SJCRH30 (cell line): ENCODE results near the gene PLAAT2. TPM values are rescaled to one million over a fixed set of nuclear protein-coding genes. Genes with fewer than 3 reads are reported as not detected.

Experiments used
- DNase-seq, 2 experiments: peaks; one replicate each; pipeline ENCODE4 v3.0.0-alpha.2; 2015 to 2020
- H3K27ac ChIP-seq: fragments of 250-450 bp; sonication (Bioruptor Pico); 2 replicates; pipeline ENCODE4 v1.5.1; 2020; ENCODE audit warnings: mild to moderate bottlenecking, moderate library complexity
- H3K27me3 ChIP-seq: fragments of 250-450 bp; sonication (Bioruptor Pico); 2 replicates; pipeline ENCODE4 v1.5.1; 2020; ENCODE audit warnings: mild to moderate bottlenecking, moderate library complexity
- H3K36me3 ChIP-seq: fragments of 250-450 bp; sonication (Bioruptor Pico); 2 replicates; pipeline ENCODE4 v1.5.1; 2020; ENCODE audit warnings: mild to moderate bottlenecking, moderate library complexity
- H3K4me1 ChIP-seq: fragments of 250-450 bp; sonication (Bioruptor Pico); 2 replicates; pipeline ENCODE4 v1.5.1; 2020; ENCODE audit warnings: mild to moderate bottlenecking, moderate library complexity
- H3K4me3 ChIP-seq: fragments of 250-450 bp; sonication (Bioruptor Pico); 2 replicates; pipeline ENCODE4 v1.5.1; 2020; ENCODE audit warnings: mild to moderate bottlenecking, moderate library complexity
- H3K9me3 ChIP-seq: fragments of 250-450 bp; sonication (Bioruptor Pico); replicated peaks from 2 replicates; pipeline ENCODE4 v1.5.1; 2020; ENCODE audit warnings: mild to moderate bottlenecking, moderate library complexity
- total RNA-seq: library from RNA; depleted of rRNA; stranded (reverse); fragments of >200 nt; shearing (Covaris generic); gene quantifications from 2 replicates; pipeline ENCODE4 v1.2.3, GENCODE V29; 2014

PLAAT2 gene
- total RNA-seq, 1 experiment from 2014 or later: not detected

DNA sequence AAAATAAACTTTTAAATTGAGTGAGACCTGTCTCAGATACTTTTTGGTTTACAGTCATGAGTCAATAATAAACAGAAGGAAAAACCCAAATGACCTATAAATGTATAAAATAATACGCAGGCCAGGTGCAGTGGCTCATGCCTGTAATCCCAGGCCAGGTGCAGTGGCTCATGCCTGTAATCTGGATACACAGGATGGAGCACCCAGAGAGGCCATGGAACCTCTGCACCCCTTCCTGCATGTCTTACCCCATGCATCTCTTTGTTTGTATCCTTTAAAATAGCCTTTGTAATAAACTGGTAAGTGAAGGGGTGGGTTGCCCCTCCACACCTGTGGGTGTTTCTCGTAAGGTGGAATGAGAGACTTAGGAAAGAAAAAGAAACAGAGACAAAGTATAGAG, 35.5 kb downstream of the PLAAT2 start:
- Histone ChIP-seq H3K27me3 (no peaks in the 10 kb centered on the region), H3K4me1 (peaks cover 5% of the 10 kb centered on the region), H3K36me3 (no peaks in the 10 kb centered on the region), H3K27ac (no peak overlapping the region), H3K4me3 (no peak overlapping the region), H3K9me3 (no peaks in the 10 kb centered on the region)
- DNase-seq: no peak

DNA sequence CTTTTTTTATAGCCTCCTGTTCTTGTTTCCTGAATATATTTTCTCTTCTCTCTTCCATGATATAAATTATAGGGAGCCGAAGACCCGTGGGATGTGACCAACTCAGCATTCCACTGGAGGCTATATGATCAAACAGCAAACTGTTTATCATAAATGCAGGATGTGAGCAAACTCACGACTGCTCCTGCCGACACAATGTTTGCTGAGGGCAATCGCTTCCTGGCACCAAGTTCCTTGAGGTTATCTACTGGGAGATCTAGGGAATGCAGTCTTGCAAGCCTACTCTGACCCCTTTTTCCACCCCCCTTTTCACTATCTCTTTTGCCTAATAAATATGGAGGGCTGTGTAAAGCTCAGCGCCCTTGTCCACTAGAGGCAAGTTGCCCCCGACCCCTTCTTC, 40.0 kb downstream of the PLAAT2 start:
- H3K4me1 ChIP-seq: peaks cover 6% of the 10 kb centered on the region
- no peaks in the 10 kb centered on the region for H3K9me3 ChIP-seq
- H3K27ac ChIP-seq: no peak overlapping the region
- no peak for DNase-seq
- no peak overlapping the region for H3K4me3 ChIP-seq
- no peaks in the 10 kb centered on the region for H3K36me3 ChIP-seq
- no peaks in the 10 kb centered on the region for H3K27me3 ChIP-seq

DNA sequence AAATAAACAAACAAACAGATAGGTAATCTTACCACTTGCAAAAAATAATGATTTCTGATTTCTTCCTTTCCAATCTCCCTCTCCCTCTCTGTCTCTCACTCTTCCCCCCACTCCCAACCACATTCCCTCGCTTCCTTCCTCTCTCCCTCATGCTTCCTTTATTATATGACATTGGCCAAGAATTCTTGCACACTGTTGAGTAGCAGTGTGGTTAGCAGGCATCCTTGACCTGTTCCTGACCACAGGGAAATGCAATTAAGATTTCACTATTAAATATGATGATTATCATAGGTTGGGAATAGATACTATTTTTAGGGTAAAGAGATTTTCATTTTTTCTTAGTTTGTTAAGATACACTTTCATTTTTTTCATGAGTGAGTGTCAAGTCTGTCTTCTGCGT, 41.3 kb downstream of the PLAAT2 start:
- no peaks in the 10 kb centered on the region for H3K36me3 ChIP-seq
- H3K4me1 ChIP-seq: peaks cover 6% of the 10 kb centered on the region; the same call in 1 of the 2 replicates
- H3K27ac ChIP-seq: no peak overlapping the region
- H3K9me3 ChIP-seq: no peaks in the 10 kb centered on the region
- DNase-seq: no peak
- no peaks in the 10 kb centered on the region for H3K27me3 ChIP-seq
- H3K4me3 ChIP-seq: no peak overlapping the region

DNA sequence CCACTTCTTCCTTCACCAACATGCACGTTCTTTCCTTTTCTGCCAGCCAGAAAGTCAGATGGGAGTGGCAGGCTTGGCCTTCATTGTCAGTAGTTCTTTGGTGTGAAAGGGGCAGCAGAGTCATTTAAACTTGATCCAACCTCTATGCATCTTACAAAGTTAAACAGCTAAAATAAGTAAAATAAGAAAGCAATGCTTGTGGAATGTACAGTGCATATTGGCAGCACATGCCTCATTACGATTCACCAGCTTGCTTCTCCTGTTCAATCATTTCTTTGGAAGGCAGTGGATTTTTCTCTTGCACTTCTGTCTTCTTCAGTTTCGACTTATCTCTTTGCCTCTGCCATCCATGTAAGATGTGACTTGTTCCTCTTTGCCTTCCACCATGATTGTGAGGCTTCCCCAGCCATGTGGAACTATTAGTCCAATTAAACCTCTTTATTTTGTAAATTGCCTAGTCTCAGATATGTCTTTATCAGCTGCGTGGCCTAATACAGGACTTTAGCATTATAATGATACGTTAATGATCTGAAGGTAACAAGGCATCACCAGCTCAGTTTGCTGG, 42.5 kb downstream of the PLAAT2 start:
- Histone ChIP-seq H3K27ac (no peak overlapping the region), H3K36me3 (no peaks in the 10 kb centered on the region), H3K27me3 (no peaks in the 10 kb centered on the region), H3K4me3 (no peak overlapping the region), H3K9me3 (no peaks in the 10 kb centered on the region), H3K4me1 (peaks cover 6% of the 10 kb centered on the region; the same call in 1 of the 2 replicates)
- DNase-seq: no peak

DNA sequence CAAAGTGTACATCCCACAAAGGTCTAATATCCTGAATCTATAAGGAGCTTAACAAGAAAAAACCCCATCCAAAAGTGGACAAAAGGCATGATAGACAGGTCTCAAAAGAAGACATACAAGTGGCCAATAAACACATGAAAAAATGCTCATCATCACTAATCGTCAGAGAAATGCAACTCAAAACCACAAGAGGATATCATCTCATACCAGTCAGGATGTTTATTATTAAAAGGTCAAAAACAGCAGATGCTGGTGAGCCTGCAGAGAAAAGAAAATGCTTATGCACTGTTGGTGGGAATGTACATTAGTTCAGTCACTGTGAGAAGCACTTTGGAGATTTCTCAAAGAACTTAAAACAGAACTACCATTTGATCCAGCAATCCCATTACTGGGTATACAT, 44.6 kb downstream of the PLAAT2 start:
- Histone ChIP-seq H3K27me3 (no peaks in the 10 kb centered on the region), H3K9me3 (no peaks in the 10 kb centered on the region), H3K27ac (no peak overlapping the region), H3K4me1 (peaks cover 6% of the 10 kb centered on the region; the same call in 1 of the 2 replicates), H3K4me3 (no peak overlapping the region), H3K36me3 (no peaks in the 10 kb centered on the region)
- peak in 1 of 2 experiments; percentile 43 for DNase-seq

DNA sequence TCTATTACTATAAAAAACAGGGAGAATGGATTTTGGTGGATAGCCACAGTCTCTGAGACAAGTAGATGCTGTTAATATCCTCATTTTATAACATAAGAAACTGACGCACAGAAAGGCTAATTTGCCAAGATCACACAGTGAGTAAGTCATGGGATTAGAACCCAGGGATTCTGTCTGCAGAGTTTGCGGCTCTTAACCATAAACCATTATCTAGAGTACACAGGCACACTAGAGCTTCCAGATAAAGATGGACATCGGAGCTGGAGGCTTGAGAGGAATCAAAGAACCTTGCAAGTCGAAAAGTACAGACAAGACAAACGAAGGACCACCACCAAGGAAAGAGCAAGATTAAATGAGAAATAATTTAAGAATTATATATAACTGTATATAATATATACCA, 46.0 kb downstream of the PLAAT2 start:
- DNase-seq: no peak
- H3K4me1 ChIP-seq: peaks cover 6% of the 10 kb centered on the region; the same call in 1 of the 2 replicates
- no peak overlapping the region for H3K27ac ChIP-seq
- H3K9me3 ChIP-seq: no peaks in the 10 kb centered on the region
- H3K4me3 ChIP-seq: no peak overlapping the region
- H3K36me3 ChIP-seq: no peaks in the 10 kb centered on the region
- no peaks in the 10 kb centered on the region for H3K27me3 ChIP-seq

DNA sequence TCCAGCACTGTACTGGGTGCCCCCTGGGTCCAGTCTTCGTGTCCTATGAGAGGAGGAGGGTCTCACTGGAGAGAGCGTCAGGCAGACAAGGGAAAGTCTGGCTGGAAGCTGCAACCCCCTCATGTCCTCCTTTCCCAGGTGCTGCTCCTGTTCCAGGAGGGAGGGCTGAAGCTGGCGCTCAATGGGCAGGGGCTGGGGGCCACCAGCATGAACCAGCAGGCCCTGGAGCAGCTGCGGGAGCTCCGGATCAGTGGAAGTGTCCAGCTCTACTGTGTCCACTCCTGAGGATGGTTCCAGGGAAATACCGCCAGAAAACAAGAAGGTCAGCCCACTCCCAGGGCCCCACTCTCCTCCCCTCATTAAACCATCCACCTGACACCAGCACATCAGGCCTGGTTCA, 47.1 kb downstream of the PLAAT2 start:
- Histone ChIP-seq H3K27me3 (no peaks in the 10 kb centered on the region), H3K27ac (no peak overlapping the region), H3K4me3 (no peak overlapping the region), H3K36me3 (no peaks in the 10 kb centered on the region), H3K9me3 (no peaks in the 10 kb centered on the region), H3K4me1 (peaks cover 6% of the 10 kb centered on the region; the same call in 1 of the 2 replicates)
- no peak for DNase-seq

DNA sequence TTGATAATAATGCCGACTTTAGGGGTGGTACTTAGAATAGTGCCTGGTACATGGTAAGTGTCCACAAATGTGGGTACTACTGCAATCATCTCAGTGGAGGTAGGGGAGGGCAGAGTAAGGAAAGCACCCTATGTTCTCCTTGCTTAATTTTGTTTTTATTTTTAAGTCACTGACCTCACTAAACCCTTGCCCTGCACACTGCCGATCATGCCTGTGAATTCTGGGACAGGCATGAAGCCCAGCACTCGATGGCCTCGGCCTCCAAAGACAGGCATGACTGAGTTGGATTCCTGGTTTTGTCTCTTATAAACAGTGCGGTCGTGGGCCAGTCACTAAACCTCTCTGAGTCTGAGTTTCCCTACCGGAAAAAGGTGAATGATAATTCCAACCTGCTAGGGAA, 50.4 kb downstream of the PLAAT2 start:
- peaks cover 5% of the 10 kb centered on the region for H3K4me1 ChIP-seq
- no peak overlapping the region for H3K27ac ChIP-seq
- H3K36me3 ChIP-seq: no peaks in the 10 kb centered on the region
- no peaks in the 10 kb centered on the region for H3K9me3 ChIP-seq
- H3K4me3 ChIP-seq: no peak overlapping the region
- no peaks in the 10 kb centered on the region for H3K27me3 ChIP-seq
- DNase-seq: no peak

DNA sequence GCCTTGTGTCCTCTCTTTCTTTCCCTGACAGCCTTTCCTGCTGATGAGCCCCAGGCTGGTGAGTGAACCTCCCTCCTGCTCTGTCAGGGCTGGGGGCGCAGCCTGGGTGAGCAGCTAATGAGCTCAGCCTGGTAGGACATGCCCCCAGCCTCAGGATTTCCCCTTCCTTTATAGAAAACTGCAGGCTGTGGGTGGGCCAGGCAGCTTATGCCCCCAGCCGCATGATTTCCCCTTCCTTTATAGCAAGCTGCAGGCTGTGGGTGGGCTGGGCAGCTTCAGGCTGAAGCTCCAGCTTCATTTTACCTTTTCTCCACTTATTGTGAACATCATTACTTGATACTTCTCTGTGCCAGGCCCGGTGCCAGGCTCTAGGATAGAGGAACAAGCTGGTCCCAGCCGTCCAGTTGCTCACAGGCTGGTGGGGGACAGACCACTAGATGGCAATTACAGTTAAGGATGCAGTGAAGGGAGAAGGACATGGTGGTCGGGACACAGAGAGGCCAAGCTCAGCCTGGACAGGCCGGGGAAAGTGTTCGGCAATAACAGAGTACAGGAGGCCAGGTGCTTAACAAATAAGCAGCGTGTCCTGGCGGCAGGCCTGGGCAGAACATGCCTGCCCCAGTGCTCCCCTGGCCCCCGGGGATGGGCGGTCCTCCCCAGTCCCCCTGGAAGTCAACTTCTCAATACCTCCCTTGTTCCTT, 52.0 kb downstream of the PLAAT2 start:
- no peaks in the 10 kb centered on the region for H3K9me3 ChIP-seq
- no peaks in the 10 kb centered on the region for H3K27me3 ChIP-seq
- DNase-seq: no peak
- no peak overlapping the region for H3K4me3 ChIP-seq
- peaks cover 5% of the 10 kb centered on the region for H3K4me1 ChIP-seq
- H3K36me3 ChIP-seq: no peaks in the 10 kb centered on the region
- peak overlapping the region; percentile 29; the same call in 1 of the 2 replicates for H3K27ac ChIP-seq

DNA sequence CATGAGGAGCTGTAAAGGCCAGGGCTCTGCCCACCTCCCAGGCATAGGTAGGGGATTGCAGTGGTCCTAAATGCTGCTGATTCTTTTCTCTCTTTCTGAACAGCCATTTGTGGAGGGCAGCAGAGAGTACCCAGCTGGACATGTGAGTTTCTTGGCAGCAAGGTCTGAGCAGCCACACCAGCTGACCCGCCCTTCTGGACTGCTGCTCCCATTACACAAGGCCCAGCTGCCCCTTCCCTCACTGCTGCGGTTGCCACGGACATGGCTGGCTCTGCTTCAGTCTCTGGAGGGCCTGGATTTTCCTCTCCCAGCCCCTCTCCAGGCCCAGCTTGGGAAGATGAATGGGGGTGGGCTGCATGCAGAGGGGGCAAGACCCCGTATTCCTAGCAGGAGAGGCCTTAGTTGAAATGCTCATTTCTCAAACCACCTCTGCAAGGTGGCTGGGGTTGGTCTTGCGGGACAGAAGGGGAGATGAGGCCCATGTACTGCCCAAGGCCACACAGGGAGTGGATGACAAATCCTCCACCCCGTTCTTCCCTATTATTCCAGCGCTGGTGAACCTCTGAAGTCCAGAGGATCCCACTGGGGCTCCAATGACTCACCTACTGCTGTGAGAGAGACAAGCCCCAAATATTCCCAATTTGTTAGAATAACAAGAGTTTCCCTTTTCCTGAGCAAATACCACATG, 52.7 kb downstream of the PLAAT2 start:
- Histone ChIP-seq H3K9me3 (no peaks in the 10 kb centered on the region), H3K4me1 (peaks cover 5% of the 10 kb centered on the region), H3K4me3 (no peak overlapping the region), H3K27me3 (no peaks in the 10 kb centered on the region), H3K36me3 (no peaks in the 10 kb centered on the region), H3K27ac (peak overlapping the region; percentile 29; the same call in 1 of the 2 replicates)
- peak; percentile 45 to 53 for DNase-seq

DNA sequence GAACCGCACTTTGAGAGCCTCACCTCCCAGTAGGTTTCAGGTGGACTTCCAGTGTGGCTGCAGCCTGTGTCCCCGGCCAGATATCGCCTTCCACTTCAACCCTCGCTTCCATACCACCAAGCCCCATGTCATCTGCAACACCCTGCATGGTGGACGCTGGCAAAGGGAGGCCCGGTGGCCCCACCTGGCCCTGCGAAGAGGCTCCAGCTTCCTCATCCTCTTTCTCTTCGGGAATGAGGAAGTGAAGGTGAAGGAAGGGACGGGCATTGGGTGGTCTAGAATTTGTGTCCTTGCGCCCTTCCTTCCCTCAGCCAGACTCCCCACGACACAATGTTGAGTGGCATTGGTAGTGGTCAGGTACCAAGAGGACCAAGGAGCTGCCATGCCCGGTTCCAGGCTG, 54.4 kb downstream of the PLAAT2 start:
- H3K4me1 ChIP-seq: peaks cover 5% of the 10 kb centered on the region
- H3K4me3 ChIP-seq: no peak overlapping the region
- no peaks in the 10 kb centered on the region for H3K36me3 ChIP-seq
- no peak overlapping the region for H3K27ac ChIP-seq
- H3K9me3 ChIP-seq: no peaks in the 10 kb centered on the region
- no peaks in the 10 kb centered on the region for H3K27me3 ChIP-seq
- no peak for DNase-seq

DNA sequence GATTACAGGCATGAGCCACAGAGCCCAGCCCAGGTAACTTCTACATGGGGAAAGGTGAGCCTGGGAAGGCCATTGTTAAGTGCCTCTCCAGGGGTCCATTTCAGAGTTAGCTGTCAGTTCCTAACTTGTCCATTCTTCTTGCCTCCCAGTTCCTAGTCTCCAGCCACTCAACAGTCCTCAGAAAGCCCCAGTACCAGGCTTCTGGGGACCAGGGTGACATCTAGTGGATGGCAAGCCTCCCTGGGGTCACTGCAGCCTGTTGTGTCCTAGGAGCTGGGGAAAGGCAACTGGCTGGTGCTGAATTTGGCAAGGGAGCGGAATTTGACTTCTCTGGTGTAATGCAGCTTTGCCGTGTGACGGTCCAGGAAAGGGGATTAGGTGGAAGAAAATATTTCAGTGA, 55.2 kb downstream of the PLAAT2 start:
- peak in 1 of 2 experiments; percentile 54 for DNase-seq
- Histone ChIP-seq H3K27ac (no peak overlapping the region), H3K27me3 (no peaks in the 10 kb centered on the region), H3K36me3 (no peaks in the 10 kb centered on the region), H3K4me1 (peaks cover 5% of the 10 kb centered on the region), H3K9me3 (no peaks in the 10 kb centered on the region), H3K4me3 (no peak overlapping the region)

DNA sequence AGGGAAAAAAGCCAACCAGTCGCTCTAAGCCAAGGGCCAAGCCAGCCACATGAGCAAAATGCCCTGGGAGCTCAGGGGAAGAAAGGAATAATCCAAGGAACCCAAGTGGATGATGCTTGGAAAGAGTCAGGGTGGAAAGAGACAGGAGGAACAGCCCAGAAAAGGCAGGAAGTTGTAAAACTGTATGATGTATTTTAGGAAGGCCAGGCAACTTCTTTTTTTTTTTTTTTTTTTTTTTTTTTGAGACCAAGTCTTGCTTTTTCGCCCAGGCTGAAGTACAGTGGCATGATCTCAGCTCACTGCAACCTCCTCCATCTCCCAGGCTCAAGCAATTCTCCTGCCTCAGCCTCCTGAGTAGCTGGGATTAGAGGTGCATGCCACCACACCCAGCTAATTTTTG, 55.7 kb downstream of the PLAAT2 start:
- Histone ChIP-seq H3K9me3 (no peaks in the 10 kb centered on the region), H3K27me3 (no peaks in the 10 kb centered on the region), H3K27ac (no peak overlapping the region), H3K36me3 (no peaks in the 10 kb centered on the region), H3K4me1 (peaks cover 5% of the 10 kb centered on the region), H3K4me3 (no peak overlapping the region)
- no peak for DNase-seq

DNA sequence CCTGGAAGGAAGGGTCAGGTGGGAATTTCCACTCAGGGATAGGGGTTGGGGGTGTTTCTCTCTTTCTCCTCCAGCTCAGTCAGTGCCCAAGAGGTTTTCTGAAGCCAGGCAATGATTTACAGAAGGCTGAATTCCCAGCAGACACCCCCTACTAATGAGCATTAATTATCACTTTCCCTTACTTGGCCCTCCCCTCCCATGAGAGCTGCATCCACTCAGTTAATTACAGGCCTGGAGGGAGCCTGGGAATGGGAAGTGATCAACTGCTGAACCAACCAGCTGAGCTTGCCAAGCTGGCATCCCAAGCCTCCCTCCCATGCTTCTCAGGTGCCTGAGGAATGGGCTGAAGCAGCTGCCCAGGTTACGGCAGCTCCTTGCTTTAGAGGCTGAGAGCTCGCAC, 56.3 kb downstream of the PLAAT2 start:
- no peak for DNase-seq
- Histone ChIP-seq H3K27me3 (no peaks in the 10 kb centered on the region), H3K36me3 (no peaks in the 10 kb centered on the region), H3K4me1 (peaks cover 5% of the 10 kb centered on the region), H3K27ac (no peak overlapping the region), H3K4me3 (no peak overlapping the region), H3K9me3 (no peaks in the 10 kb centered on the region)

DNA sequence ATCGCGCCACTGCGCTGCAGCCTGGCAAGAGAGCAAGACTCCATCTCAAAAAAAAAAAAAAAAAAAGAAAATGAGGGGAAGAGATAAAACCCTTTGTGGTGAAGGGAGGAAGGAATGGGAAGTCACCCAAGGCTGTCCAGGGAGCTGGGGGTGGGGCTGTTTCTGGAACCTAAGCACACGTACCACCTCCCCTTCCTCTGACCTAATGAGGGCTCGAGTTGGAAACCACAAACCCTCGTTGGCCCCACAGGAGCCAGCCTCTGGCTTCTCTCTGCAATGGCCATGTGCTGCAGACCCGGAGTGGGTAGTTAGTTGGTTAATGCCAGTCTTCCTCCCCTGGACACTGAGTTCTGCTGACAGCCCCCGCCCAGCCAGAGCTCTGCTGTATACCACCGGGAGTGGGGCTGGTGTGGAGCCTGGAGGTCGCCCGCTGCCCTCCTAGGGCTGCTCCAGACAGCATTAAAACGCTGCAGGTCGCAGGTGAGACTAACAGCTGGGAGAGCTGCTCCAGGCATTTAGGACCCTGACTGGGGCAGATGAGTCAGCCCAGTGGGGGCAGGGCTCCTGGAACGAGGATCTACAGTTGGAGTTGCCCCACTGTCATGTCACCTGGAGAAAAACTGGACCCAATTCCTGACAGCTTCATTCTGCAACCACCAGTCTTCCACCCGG, 57.2 kb downstream of the PLAAT2 start, which contains the start of gene LGALS12:
TSS of gene LGALS12 (plus strand) at position 228 of the 672 bp plus-strand sequence. CDS start at position 603, 375 bp downstream.
- Histone ChIP-seq H3K9me3 (no peaks in the 10 kb centered on the region), H3K4me1 (peaks cover 5% of the 10 kb centered on the region), H3K4me3 (no peak within 1 kb of the TSS), H3K27me3 (no peaks in the 10 kb centered on the region), H3K27ac (no peak within 1 kb of the TSS), H3K36me3 (no peaks in the 10 kb centered on the region)
- peak in 1 of 2 experiments; percentile 34 for DNase-seq
